H1 (cell line): ENCODE measurements around the gene RHOBTB3. TPM values are rescaled to one million over a fixed set of nuclear protein-coding genes. Genes with fewer than 3 reads are reported as not detected.

Experiments used
- CTCF ChIA-PET: fragments of 300-600 bp; sonication (Branson Sonifier 250); formaldehyde crosslinking; loops from one replicate; lab custom pipeline; 2021; ENCODE audit not compliant: partially characterized antibody; lab: Charles Lee
- POLR2A ChIA-PET: fragments of 300-600 bp; sonication (Branson Sonifier 250); formaldehyde crosslinking; loops from one replicate; lab custom pipeline; 2021; ENCODE audit warnings: inconsistent platforms; ENCODE audit not compliant: partially characterized antibody; lab: Charles Lee
- DNase-seq, 2 experiments: peaks; one replicate each; pipeline versions ENCODE4 v3.0.0 to v3.0.0-alpha.2; 2010 to 2022; ENCODE audit warnings: low spot score in 2 of 2, low read depth in 1 of 2, mixed read lengths in 1 of 2
- FAIRE-seq: peaks from 2 replicates; lab custom pipeline; 2011; peaks lifted over from hg19 to GRCh38; lab: Jason Lieb, UNC
- H2AFZ ChIP-seq: 2 replicates; pipeline ENCODE4 v1.8.1; 2012; ENCODE audit warnings: low read length, inconsistent platforms
- H2AK5ac ChIP-seq: 2 replicates; pipeline ENCODE4 v1.6.1; 2013; ENCODE audit warnings: low read depth, low read length
- H2BK120ac ChIP-seq: replicated peaks from 2 replicates; pipeline ENCODE3; 2013; ENCODE audit warnings: low read depth, low read length, inconsistent platforms
- H2BK12ac ChIP-seq: 2 replicates; pipeline ENCODE4 v1.6.1; 2013; ENCODE audit warnings: low read depth, low read length
- H2BK15ac ChIP-seq: 2 replicates; pipeline ENCODE4 v1.6.1; 2013; ENCODE audit warnings: low read length
- H2BK20ac ChIP-seq: 2 replicates; pipeline ENCODE4 v1.6.1; 2013; ENCODE audit warnings: low read length
- H2BK5ac ChIP-seq: 2 replicates; pipeline ENCODE4 v1.6.1; 2013; ENCODE audit warnings: low read depth, low read length
- H3K14ac ChIP-seq: 2 replicates; pipeline ENCODE4 v1.6.1; 2013; ENCODE audit warnings: inconsistent platforms; ENCODE audit not compliant: insufficient read length
- H3K18ac ChIP-seq: 2 replicates; pipeline ENCODE4 v1.6.1; 2013; ENCODE audit warnings: low read length; ENCODE audit errors: extremely low read depth
- H3K23ac ChIP-seq: 2 replicates; pipeline ENCODE4 v1.6.1; 2013; ENCODE audit warnings: inconsistent platforms; ENCODE audit not compliant: insufficient read length
- H3K23me2 ChIP-seq: 2 replicates; pipeline ENCODE4 v1.6.1; 2013; ENCODE audit warnings: low read depth, low read length
- H3K27ac ChIP-seq: 2 replicates; pipeline ENCODE4 v1.6.1; 2011; ENCODE audit warnings: low read depth, low read length, inconsistent platforms
- H3K27me3 ChIP-seq, 4 experiments: replicated peaks in 1 of 4; 1 replicate in 1 of 4; 2 replicates in 3 of 4; pipeline versions ENCODE4 v1.6.1 to v1.8.1; 2011 to 2013; ENCODE audit warnings: low read length in 3 of 4, mild to moderate bottlenecking in 3 of 4, inconsistent platforms in 2 of 4, mixed read lengths in 2 of 4, moderate library complexity in 1 of 4; ENCODE audit not compliant: control insufficient read depth in 3 of 4, insufficient read depth in 3 of 4; ENCODE audit errors: extremely low read depth in 1 of 4
- H3K36me3 ChIP-seq, 4 experiments: 2 replicates each; pipeline versions ENCODE4 v1.6.1 to v1.8.1; 2011 to 2013; ENCODE audit warnings: mild to moderate bottlenecking in 4 of 4, low read length in 3 of 4, moderate library complexity in 2 of 4, control low read depth in 1 of 4, inconsistent platforms in 1 of 4; ENCODE audit not compliant: insufficient read depth in 4 of 4, control insufficient read depth in 2 of 4
- H3K4ac ChIP-seq: replicated peaks from 2 replicates; pipeline ENCODE3; 2013; ENCODE audit warnings: low read length, low read depth, mixed read lengths, inconsistent platforms; ENCODE audit not compliant: insufficient read length
- H3K4me1 ChIP-seq, 4 experiments: replicated peaks in 1 of 4; 1 replicate in 1 of 4; 2 replicates in 3 of 4; pipeline versions ENCODE4 v1.6.1 to v1.8.1; 2011 to 2013; ENCODE audit warnings: low read length in 3 of 4, inconsistent platforms in 2 of 4, mixed read lengths in 1 of 4; ENCODE audit not compliant: insufficient read depth in 4 of 4, control insufficient read depth in 3 of 4
- H3K4me2 ChIP-seq, 2 experiments: 2 replicates each; pipeline versions ENCODE4 v1.6.1 to v1.8.1; 2011 to 2013; ENCODE audit warnings: low read depth in 2 of 2, low read length in 2 of 2, control low read depth in 1 of 2, inconsistent platforms in 1 of 2, mild to moderate bottlenecking in 1 of 2; ENCODE audit not compliant: insufficient read depth in 1 of 2
- H3K4me3 ChIP-seq, 4 experiments: fragments of 200-600, 300-600 bp in 1 of 4; sonication (generic), shearing (Covaris generic), sonication (Bioruptor Twin) in 1 of 4; 2 replicates each; pipeline versions ENCODE4 v1.5.1 to v1.8.1; 2011 to 2016; ENCODE audit warnings: low read length in 4 of 4, low read depth in 3 of 4, control low read depth in 2 of 4, inconsistent platforms in 2 of 4, mild to moderate bottlenecking in 2 of 4, mixed read lengths in 1 of 4, moderate library complexity in 1 of 4; ENCODE audit not compliant: insufficient read depth in 2 of 4; ENCODE audit errors: extremely low read depth in 1 of 4
- H3K56ac ChIP-seq: replicated peaks from 2 replicates; pipeline ENCODE3; 2013; ENCODE audit warnings: low read depth, mild to moderate bottlenecking, mixed read lengths, low read length, inconsistent platforms; ENCODE audit not compliant: insufficient read length
- H3K79me1 ChIP-seq: 2 replicates; pipeline ENCODE4 v1.6.1; 2013; ENCODE audit warnings: low read depth, low read length, control low read depth
- H3K79me2 ChIP-seq, 2 experiments: 2 replicates each; pipeline versions ENCODE4 v1.6.1 to v1.8.1; 2012 to 2013; ENCODE audit warnings: low read length in 2 of 2, mild to moderate bottlenecking in 2 of 2, inconsistent platforms in 1 of 2; ENCODE audit not compliant: insufficient read depth in 2 of 2, control insufficient read depth in 1 of 2
- H3K9ac ChIP-seq, 4 experiments: replicated peaks in 1 of 4; 1 replicate in 1 of 4; 2 replicates in 3 of 4; pipeline versions ENCODE4 v1.6.1 to v1.8.1; 2011 to 2013; ENCODE audit warnings: low read depth in 3 of 4, low read length in 3 of 4, control low read depth in 2 of 4, mild to moderate bottlenecking in 2 of 4, moderate library complexity in 2 of 4, inconsistent platforms in 1 of 4; ENCODE audit errors: extremely low read depth in 1 of 4
- H3K9me3 ChIP-seq, 2 experiments: 2 replicates each; pipeline versions ENCODE4 v1.6.1 to v1.8.1; 2012 to 2013; ENCODE audit warnings: mild to moderate bottlenecking in 2 of 2, moderate library complexity in 2 of 2, control low read depth in 1 of 2, inconsistent platforms in 1 of 2, low read depth in 1 of 2, low read length in 1 of 2, mixed read lengths in 1 of 2; ENCODE audit not compliant: insufficient read depth in 2 of 2
- H4K20me1 ChIP-seq, 2 experiments: replicated peaks in 1 of 2; 2 replicates each; pipeline versions ENCODE3 to v1.8.1; 2011 to 2013; ENCODE audit warnings: inconsistent platforms in 2 of 2, low read length in 2 of 2, mild to moderate bottlenecking in 1 of 2; ENCODE audit not compliant: insufficient read depth in 2 of 2, control insufficient read depth in 1 of 2
- H4K5ac ChIP-seq: 2 replicates; pipeline ENCODE4 v1.6.1; 2013; ENCODE audit warnings: low read length, low read depth, mixed read lengths, inconsistent platforms; ENCODE audit not compliant: insufficient read length
- H4K8ac ChIP-seq: 2 replicates; pipeline ENCODE4 v1.8.0; 2013; ENCODE audit warnings: mild to moderate bottlenecking, moderate library complexity, low read length, inconsistent platforms; ENCODE audit not compliant: insufficient read depth; ENCODE audit errors: extremely low read depth
- H4K91ac ChIP-seq: replicated peaks from 2 replicates; pipeline ENCODE3; 2013; ENCODE audit warnings: low read length, mixed read lengths, inconsistent platforms; ENCODE audit not compliant: insufficient read length
- EGR1 ChIP-seq: IDR thresholded peaks from 2 replicates; pipeline ENCODE4 v1.6.1; 2011; ENCODE audit warnings: low read depth, low read length, borderline replicate concordance
- FOSL1 ChIP-seq: IDR thresholded peaks from 2 replicates; pipeline ENCODE4 v1.6.1; 2011; ENCODE audit warnings: mild to moderate bottlenecking, low read depth, low read length, moderate library complexity; ENCODE audit not compliant: insufficient read depth
- GABPA ChIP-seq: IDR thresholded peaks from 2 replicates; pipeline ENCODE4 v1.6.1; 2011; ENCODE audit warnings: mild to moderate bottlenecking, low read length, moderate library complexity, borderline replicate concordance; ENCODE audit not compliant: insufficient read depth
- JUN ChIP-seq: IDR thresholded peaks from 2 replicates; pipeline ENCODE4 v1.6.1; 2011; ENCODE audit warnings: low read depth, mild to moderate bottlenecking, improper control_type of control experiment, low read length
- KDM4A ChIP-seq: IDR thresholded peaks from one replicate; pipeline ENCODE4 v1.7.1; 2012; ENCODE audit warnings: low read depth, mild to moderate bottlenecking, moderate library complexity, low read length, inconsistent platforms; ENCODE audit not compliant: severe bottlenecking
- POLR2AphosphoS5 ChIP-seq: IDR thresholded peaks from 2 replicates; pipeline ENCODE4 v1.6.1; 2011; ENCODE audit warnings: low read depth, low read length
- SAP30 ChIP-seq: fragments of 300-600 bp; sonication (generic); IDR thresholded peaks from 2 replicates; pipeline ENCODE4 v1.7.1; 2012; ENCODE audit warnings: low read length, moderate library complexity, mild to moderate bottlenecking, inconsistent platforms; ENCODE audit not compliant: insufficient read depth, insufficient replicate concordance
- SP1 ChIP-seq: IDR thresholded peaks from 2 replicates; pipeline ENCODE4 v1.6.1; 2011; ENCODE audit warnings: low read depth, low read length
- SRF ChIP-seq: IDR thresholded peaks from 2 replicates; pipeline ENCODE4 v1.6.1; 2011; ENCODE audit warnings: mild to moderate bottlenecking, low read depth, low read length, moderate library complexity
- SUZ12 ChIP-seq: fragments of 200-600 bp; sonication (generic); IDR thresholded peaks from 2 replicates; pipeline ENCODE4 v1.6.1; 2012; ENCODE audit warnings: mild to moderate bottlenecking, inconsistent platforms, low read length, moderate library complexity, mixed read lengths
- TAF1 ChIP-seq: IDR thresholded peaks from 2 replicates; pipeline ENCODE4 v1.6.1; 2011; ENCODE audit warnings: mild to moderate bottlenecking, low read depth, low read length
- TBP ChIP-seq: IDR thresholded peaks from 2 replicates; pipeline ENCODE4 v1.6.1; 2011; ENCODE audit warnings: low read depth, low read length, improper control_type of control experiment
- WGBS, 2 experiments: shearing (Covaris generic) in 1 of 2; methylation state at CpG; one replicate each; pipeline versions ENCODE4 v1.1.6 to v1.1.7; 2013 to 2015; ENCODE audit warnings: low lambda C conversion rate in 2 of 2, mixed read lengths in 2 of 2, inconsistent platforms in 1 of 2, low coverage in 1 of 2, missing lambda C conversion rate in 1 of 2; ENCODE audit not compliant: insufficient replicate concordance in 2 of 2, insufficient coverage in 1 of 2, insufficient read length in 1 of 2; ENCODE audit errors: extremely low coverage in 1 of 2, missing lambda C conversion rate in 1 of 2; 5-methylcytosine and 5-hydroxymethylcytosine counted together
- polyA plus RNA-seq, 7 experiments: library from polyadenylated mRNA; depleted of rRNA in 3 of 7; stranded (reverse) in 5 of 7; unstranded in 2 of 7; fragments of >200 nt in 5 of 7; fragments of 200-250 nt in 2 of 7; gene quantifications; 1 replicate in 5 of 7; 2 replicates in 1 of 7; 4 replicates in 1 of 7; pipeline versions ENCODE4 v1.2.1 to v1.2.3, GENCODE V29; 2011 to 2013; ENCODE audit warnings: missing spikeins in 2 of 7, mixed read lengths in 2 of 7
- total RNA-seq: library from RNA; stranded (reverse); fragmentation: NEBNext Ultra II Directional; extraction: Animal tissue kit (Norgen Biotek cat#: 25700); gene quantifications from 2 replicates; pipeline ENCODE4 v1.2.1, GENCODE V29; 2021
- TF ChIP-seq, protein P1 (sequence below), 3 experiments: IDR thresholded peaks; 1 replicate in 2 of 3; 2 replicates in 1 of 3; pipeline versions ENCODE4 v1.5.1 to v1.6.1; 2011; ENCODE audit warnings: low read length in 3 of 3, mild to moderate bottlenecking in 3 of 3, inconsistent platforms in 2 of 3, low read depth in 1 of 3, moderate library complexity in 1 of 3; ENCODE audit not compliant: insufficient read depth in 1 of 3; ENCODE audit errors: control extremely low read depth in 1 of 3

RHOBTB3 gene
- total and polyA plus RNA-seq, 2 of the 8 experiments (the other 6 are each of a cell fraction or from before 2014, with no cell fraction given): 8.2 to 17.5 TPM

DNA sequence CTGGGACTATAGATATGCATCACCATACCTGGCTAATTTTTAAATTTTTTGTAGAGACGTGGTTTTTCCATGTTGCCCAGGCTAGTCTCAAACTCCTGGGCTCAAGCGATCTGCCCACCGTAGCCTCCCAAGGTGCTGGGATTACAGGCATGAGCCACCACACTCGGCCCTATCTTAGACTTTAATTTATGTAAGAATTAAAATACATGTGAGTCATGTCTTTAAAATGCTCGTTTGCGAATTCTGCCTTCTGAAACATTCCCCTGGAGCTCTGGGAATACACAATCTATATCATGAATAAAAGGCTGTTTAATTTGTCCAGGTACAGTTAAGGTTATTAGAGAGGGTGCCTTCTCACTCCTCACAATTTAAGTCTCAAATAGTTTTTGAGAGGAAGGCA, 32.8 kb downstream of the RHOBTB3 start:
- Histone ChIP-seq H3K56ac (no peak overlapping the region), H2BK120ac (no peak overlapping the region), H3K79me2 (no peaks in the 10 kb centered on the region), H3K23me2 (no peaks in the 10 kb centered on the region), H2BK15ac (no peak overlapping the region), H2BK5ac (no peak overlapping the region), H2BK20ac (no peak overlapping the region), H3K4me3 (no peak overlapping the region), H4K5ac (no peak overlapping the region), H2BK12ac (no peak overlapping the region), H4K20me1 (no peaks in the 10 kb centered on the region), H3K4me1 (no peaks in the 10 kb centered on the region), H2AK5ac (no peak overlapping the region), H4K91ac (no peak overlapping the region), H3K23ac (no peak overlapping the region), H4K8ac (no peak overlapping the region), H3K36me3 (no peaks in the 10 kb centered on the region), H3K27ac (no peak overlapping the region), H3K4me2 (no peak overlapping the region), H3K18ac (no peak overlapping the region), H2AFZ (no peak overlapping the region), H3K79me1 (no peaks in the 10 kb centered on the region), H3K27me3 (no peaks in the 10 kb centered on the region), H3K9ac (no peak overlapping the region), H3K4ac (no peak overlapping the region), H3K14ac (no peak overlapping the region), H3K9me3 (no peaks in the 10 kb centered on the region)
- POLR2A ChIA-PET: no interaction called here
- FAIRE-seq (no peak), DNase-seq (no peak)
- CTCF ChIA-PET: interaction anchor here (0.7 to 5.3 kb wide), 2 partner anchors 17 to 66 kb away, joined by 4 to 18 read pairs; no protein-coding TSS in a partner anchor
- 86% methylated on average over 6 of the region's 6 CpGs; no CpG with 5 or more reads in 1 of the 2 experiments for WGBS, 2 experiments
- TF ChIP-seq FOSL1 (no peak), SP1 (no peak), SRF (no peak), TAF1 (no peak), SAP30 (no peak), SUZ12 (no peak), EGR1 (no peak), POLR2AphosphoS5 (no peak), GABPA (no peak), TBP (no peak), JUN (no peak), KDM4A (no peak)
- TF ChIP-seq, protein P1, sequence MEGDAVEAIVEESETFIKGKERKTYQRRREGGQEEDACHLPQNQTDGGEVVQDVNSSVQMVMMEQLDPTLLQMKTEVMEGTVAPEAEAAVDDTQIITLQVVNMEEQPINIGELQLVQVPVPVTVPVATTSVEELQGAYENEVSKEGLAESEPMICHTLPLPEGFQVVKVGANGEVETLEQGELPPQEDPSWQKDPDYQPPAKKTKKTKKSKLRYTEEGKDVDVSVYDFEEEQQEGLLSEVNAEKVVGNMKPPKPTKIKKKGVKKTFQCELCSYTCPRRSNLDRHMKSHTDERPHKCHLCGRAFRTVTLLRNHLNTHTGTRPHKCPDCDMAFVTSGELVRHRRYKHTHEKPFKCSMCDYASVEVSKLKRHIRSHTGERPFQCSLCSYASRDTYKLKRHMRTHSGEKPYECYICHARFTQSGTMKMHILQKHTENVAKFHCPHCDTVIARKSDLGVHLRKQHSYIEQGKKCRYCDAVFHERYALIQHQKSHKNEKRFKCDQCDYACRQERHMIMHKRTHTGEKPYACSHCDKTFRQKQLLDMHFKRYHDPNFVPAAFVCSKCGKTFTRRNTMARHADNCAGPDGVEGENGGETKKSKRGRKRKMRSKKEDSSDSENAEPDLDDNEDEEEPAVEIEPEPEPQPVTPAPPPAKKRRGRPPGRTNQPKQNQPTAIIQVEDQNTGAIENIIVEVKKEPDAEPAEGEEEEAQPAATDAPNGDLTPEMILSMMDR (IDR thresholded peaks at IDR 0.05; ENCODE audit: control extremely low read depth in 1 of 3, insufficient read depth in 1 of 3, low read depth in 1 of 3, low read length in 3 of 3): no peak
